GM12872 (cell line): Measurements from ENCODE around the gene BRPF3.

ENCODE experiments used
- TF ChIP-seq, protein P1 (sequence below): IDR thresholded peaks from 3 replicates; pipeline ENCODE4 v1.5.1; 2011; ENCODE audit warnings: low read depth, mild to moderate bottlenecking, low read length, moderate library complexity; ENCODE audit not compliant: insufficient read depth

The BRPF3 gene

DNA sequence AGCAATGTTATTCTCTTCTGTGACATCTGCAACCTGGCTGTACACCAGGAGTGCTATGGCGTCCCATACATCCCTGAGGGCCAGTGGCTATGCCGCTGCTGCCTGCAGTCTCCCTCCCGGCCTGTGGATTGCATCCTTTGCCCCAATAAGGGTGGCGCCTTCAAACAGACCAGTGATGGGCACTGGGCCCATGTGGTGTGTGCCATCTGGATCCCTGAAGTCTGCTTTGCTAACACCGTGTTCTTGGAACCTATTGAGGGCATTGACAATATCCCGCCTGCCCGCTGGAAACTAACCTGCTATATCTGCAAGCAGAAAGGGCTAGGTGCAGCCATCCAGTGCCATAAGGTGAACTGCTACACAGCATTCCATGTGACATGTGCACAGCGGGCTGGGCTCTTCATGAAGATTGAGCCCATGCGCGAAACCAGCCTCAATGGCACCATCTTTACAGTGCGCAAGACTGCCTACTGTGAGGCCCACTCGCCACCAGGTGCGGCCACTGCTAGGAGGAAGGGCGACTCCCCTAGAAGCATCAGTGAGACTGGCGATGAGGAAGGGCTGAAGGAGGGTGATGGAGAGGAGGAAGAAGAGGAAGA, 4.6 kb downstream of the BRPF3 start:
- TF ChIP-seq, protein P1, sequence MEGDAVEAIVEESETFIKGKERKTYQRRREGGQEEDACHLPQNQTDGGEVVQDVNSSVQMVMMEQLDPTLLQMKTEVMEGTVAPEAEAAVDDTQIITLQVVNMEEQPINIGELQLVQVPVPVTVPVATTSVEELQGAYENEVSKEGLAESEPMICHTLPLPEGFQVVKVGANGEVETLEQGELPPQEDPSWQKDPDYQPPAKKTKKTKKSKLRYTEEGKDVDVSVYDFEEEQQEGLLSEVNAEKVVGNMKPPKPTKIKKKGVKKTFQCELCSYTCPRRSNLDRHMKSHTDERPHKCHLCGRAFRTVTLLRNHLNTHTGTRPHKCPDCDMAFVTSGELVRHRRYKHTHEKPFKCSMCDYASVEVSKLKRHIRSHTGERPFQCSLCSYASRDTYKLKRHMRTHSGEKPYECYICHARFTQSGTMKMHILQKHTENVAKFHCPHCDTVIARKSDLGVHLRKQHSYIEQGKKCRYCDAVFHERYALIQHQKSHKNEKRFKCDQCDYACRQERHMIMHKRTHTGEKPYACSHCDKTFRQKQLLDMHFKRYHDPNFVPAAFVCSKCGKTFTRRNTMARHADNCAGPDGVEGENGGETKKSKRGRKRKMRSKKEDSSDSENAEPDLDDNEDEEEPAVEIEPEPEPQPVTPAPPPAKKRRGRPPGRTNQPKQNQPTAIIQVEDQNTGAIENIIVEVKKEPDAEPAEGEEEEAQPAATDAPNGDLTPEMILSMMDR: no peak

DNA sequence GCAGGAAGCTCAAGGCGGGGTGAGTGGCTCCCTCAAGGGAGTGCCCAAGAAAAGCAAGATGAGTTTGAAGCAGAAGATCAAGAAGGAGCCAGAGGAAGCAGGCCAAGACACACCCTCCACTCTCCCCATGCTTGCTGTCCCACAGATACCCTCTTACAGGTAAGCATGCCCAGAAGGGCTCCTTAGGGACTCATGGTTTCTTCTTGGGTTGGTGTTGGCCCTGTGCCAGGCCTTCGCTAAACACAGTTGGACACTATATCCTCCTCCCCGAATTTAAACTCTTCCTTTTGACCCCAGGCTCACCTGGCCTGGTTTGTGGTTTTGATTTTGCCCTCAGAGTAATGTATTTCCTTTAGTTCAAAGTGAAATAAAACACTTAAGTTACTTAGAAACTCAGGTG, 5.1 kb downstream of the BRPF3 start:
- TF ChIP-seq, protein P1: no peak

DNA sequence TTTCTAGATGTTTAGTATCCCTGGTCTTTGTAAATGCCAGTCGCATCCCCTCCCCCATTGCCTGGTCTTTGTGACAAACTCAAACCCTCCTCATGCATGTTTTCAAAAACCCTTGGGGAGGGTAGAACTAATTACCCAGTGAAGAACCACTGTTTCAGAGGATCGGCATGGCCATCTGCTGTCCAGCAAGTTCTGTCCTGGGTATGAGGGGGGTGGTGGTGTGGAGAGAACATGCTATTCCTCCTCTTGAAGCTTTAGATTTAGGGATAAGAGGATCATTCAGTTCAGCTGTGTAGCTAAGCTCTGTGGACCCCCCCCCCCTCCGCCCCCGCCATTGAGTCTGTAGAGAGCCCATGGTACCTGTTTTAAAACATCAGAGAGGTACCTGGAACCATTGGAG, 5.6 kb downstream of the BRPF3 start:
- TF ChIP-seq, protein P1: no peak

DNA sequence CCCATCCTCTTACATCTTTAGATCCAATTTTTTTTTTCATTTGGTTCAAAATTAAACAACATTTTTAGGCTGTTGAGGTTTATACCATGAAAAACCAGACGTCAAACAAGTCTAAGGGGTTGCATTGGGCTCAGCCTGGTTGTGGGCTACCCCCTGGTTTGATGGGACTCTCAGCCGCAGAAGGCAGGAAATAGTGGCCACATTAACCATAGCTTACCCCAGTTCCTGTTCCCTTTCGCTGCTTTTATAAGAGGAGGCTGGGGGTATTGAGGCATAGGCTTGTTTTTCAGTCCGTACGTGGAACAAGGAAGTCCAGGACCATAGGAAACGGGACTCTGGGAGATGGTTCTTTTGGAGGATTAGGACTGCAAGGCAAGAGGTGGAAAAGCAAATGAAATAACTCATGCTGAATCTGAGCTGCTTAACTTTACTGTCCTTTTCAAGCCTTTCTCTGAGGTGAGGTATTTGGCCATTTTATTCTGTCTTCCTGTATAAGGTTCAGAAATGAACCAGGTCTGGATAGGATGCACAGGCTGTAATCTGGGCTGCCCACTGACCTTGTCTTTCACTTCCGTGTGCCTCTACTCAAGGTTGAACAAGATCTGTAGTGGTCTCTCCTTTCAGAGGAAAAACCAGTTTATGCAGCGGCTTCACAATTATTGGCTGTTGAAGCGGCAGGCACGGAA, 7.7 kb downstream of the BRPF3 start:
- TF ChIP-seq, protein P1: no peak

DNA sequence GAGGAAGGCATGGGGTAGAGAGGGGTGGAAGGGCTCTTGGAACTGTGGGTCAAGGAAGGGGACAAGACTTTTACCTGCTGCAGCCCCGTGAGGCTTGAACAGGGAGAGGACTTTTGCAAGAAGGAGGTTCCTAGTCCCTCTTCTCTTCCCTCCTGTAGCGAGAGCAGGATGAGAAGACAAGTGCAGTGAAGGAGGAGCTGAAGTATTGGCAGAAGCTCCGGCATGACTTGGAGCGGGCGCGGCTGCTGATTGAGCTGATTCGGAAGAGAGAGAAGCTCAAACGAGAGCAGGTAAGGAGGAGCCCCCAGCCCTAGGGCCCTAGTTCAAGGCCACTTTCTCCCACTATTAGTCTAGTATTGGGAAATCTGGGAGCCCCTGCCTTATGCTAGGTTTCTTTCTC, 10.6 kb downstream of the BRPF3 start:
- TF ChIP-seq, protein P1: no peak

DNA sequence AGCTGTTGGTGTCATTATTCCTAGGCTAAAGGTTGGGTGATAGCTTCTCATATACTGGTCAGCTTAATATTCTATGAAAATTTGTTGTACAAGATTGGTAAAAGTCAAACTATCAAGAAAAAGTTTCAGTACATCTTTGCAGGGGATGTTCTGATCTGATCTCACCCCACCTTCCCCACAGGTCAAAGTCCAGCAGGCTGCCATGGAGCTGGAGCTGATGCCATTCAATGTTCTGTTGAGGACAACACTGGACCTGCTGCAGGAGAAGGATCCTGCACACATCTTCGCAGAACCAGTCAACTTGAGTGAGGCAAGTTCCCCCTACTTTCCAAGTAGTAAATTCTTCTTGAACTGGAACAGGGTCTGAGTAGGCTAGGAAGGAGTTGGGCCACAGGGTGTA, 13.1 kb downstream of the BRPF3 start:
- TF ChIP-seq, protein P1: no peak

DNA sequence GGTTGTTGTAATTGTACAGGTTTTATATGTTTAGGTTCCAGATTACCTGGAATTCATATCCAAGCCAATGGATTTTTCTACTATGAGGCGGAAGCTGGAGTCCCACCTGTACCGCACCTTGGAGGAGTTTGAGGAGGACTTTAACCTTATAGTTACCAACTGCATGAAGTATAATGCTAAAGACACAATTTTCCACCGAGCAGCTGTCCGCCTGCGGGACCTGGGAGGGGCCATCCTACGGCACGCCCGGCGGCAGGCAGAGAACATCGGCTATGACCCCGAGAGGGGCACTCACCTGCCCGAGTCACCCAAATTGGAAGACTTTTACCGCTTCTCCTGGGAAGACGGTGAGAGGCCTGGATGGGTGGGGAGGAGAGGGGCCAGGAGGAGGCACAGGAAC, 13.6 kb downstream of the BRPF3 start:
- TF ChIP-seq, protein P1: no peak
